K562 (cell line): ENCODE results near the gene ACADM. TPM values are rescaled to one million over a fixed set of nuclear protein-coding genes. Genes with fewer than 3 reads are reported as not detected.

Source experiments
- ATF7 ChIP-seq: fragments of 450-650 bp; IDR thresholded peaks from 2 replicates; pipeline ENCODE4 v1.7.1; 2014; ENCODE audit warnings: mild to moderate bottlenecking, moderate library complexity
- BDP1 ChIP-seq: IDR thresholded peaks from 3 replicates; pipeline ENCODE4 v1.6.1; 2011; ENCODE audit not compliant: insufficient read length, insufficient read depth
- CHD4 ChIP-seq: fragments of 200-600 bp; sonication (generic); IDR thresholded peaks from 3 replicates; pipeline ENCODE4 v1.6.1; 2012; ENCODE audit warnings: low read depth, mild to moderate bottlenecking, mixed read lengths, low read length, inconsistent platforms; ENCODE audit not compliant: insufficient read depth, insufficient replicate concordance, poor library complexity, severe bottlenecking
- KLF16 ChIP-seq: IDR thresholded peaks from 2 replicates; pipeline ENCODE4 v1.6.1; 2016; ENCODE audit warnings: antibody characterized with exemption
- LCOR ChIP-seq: sonication (generic); formaldehyde crosslinking; IDR thresholded peaks from 2 replicates; pipeline ENCODE4 v1.8.0; 2022; ENCODE audit warnings: mild to moderate bottlenecking, missing genetic modification reagents
- MEIS2 ChIP-seq: fragments of 450-650 bp; IDR thresholded peaks from 2 replicates; pipeline ENCODE4 v1.6.1; 2014; ENCODE audit warnings: mild to moderate bottlenecking; ENCODE audit not compliant: partially characterized antibody
- NR0B1 ChIP-seq: fragments of 450-650 bp; IDR thresholded peaks from one replicate; pipeline ENCODE4 v1.6.1; 2018; ENCODE audit warnings: mild to moderate bottlenecking, moderate library complexity; ENCODE audit not compliant: partially characterized antibody
- OTX1 ChIP-seq: fragments of 450-650 bp; formaldehyde crosslinking; IDR thresholded peaks from 2 replicates; pipeline ENCODE4 v1.4.0; 2022; ENCODE audit warnings: mild to moderate bottlenecking
- RBM39 ChIP-seq: fragments of 200-400 bp; formaldehyde crosslinking; optimal IDR thresholded peaks from 2 replicates; pipeline ENCODE3; 2018; ENCODE audit warnings: low read depth, low read length
- SMAD1 ChIP-seq: fragments of 150-350 bp; IDR thresholded peaks from 2 replicates; pipeline ENCODE4 v1.6.1; 2014; ENCODE audit warnings: low read length, low read depth; ENCODE audit not compliant: partially characterized antibody
- SMAD4 ChIP-seq: fragments of 250-450 bp; sonication (Bioruptor Pico); conservative IDR thresholded peaks from 2 replicates; pipeline ENCODE4 v1.8.0; 2021; ENCODE audit warnings: inconsistent platforms, mild to moderate bottlenecking, moderate library complexity
- ZKSCAN8 ChIP-seq: fragments of 200-800 bp; sonication (Bioruptor generic); IDR thresholded peaks from 2 replicates; pipeline ENCODE4 v1.6.1; 2016; ENCODE audit warnings: missing genetic modification characterization, missing compliant biosample characterization
- ZNF24 ChIP-seq: fragments of 450-650 bp; IDR thresholded peaks from 2 replicates; pipeline ENCODE4 v1.6.1; 2016
- ZNF384 ChIP-seq: IDR thresholded peaks from 2 replicates; pipeline ENCODE4 v1.6.1; 2012; ENCODE audit warnings: low read depth, low read length, improper control_type of control experiment
- ZNF431 ChIP-seq: sonication (generic); formaldehyde crosslinking; IDR thresholded peaks from 2 replicates; pipeline ENCODE4 v1.8.0; 2022; ENCODE audit warnings: mild to moderate bottlenecking, missing genetic modification reagents
- ZNF699 ChIP-seq: fragments of 250-450 bp; sonication (Bioruptor Pico); IDR thresholded peaks from 2 replicates; pipeline ENCODE4 v1.8.0; 2021; ENCODE audit warnings: mild to moderate bottlenecking, moderate library complexity; ENCODE audit not compliant: insufficient replicate concordance
- ZNF785 ChIP-seq: fragments of 250-450 bp; sonication (Bioruptor Pico); IDR thresholded peaks from 2 replicates; pipeline ENCODE4 v1.4.0; 2020; ENCODE audit warnings: mild to moderate bottlenecking
- polyA plus RNA-seq, 8 experiments: library from polyadenylated mRNA; depleted of rRNA in 4 of 8; stranded (reverse) in 5 of 8; unstranded in 3 of 8; fragments of >200 nt; fragmentation: Nextera tagmentation in 2 of 8; fragmentation: Illumina TruSeq in 1 of 8; extraction: Ambion mirVana in 2 of 8; extraction: Trizol in 1 of 8; gene quantifications; 2 replicates each; pipeline versions ENCODE4 v1.2.1 to v1.2.3, GENCODE V29; 2011 to 2014; ENCODE audit warnings: inconsistent platforms in 1 of 8, missing spikeins in 1 of 8
- total RNA-seq, 7 experiments: library from RNA; depleted of rRNA in 6 of 7; stranded (reverse); fragments of >200 nt in 6 of 7; fragmentation: Illumina TruSeq in 2 of 7; extraction: Trizol in 2 of 7; gene quantifications; 2 replicates each; pipeline versions ENCODE4 v1.2.1 to v1.2.3, GENCODE V29; 2011 to 2021; ENCODE audit warnings: low replicate concordance in 1 of 7
- TF ChIP-seq, protein P1 (sequence below): fragments of 450-650 bp; formaldehyde crosslinking; IDR thresholded peaks from 2 replicates; pipeline ENCODE4 v1.4.0; 2022; ENCODE audit warnings: missing genetic modification characterization
- TF ChIP-seq, protein P2 (sequence below): fragments of 450-650 bp; IDR thresholded peaks from 2 replicates; pipeline ENCODE4 v1.6.1; 2017; ENCODE audit warnings: mild to moderate bottlenecking, moderate library complexity
- TF ChIP-seq, protein P3 (sequence below): fragments of 450-650 bp; IDR thresholded peaks from 2 replicates; pipeline ENCODE4 v1.7.1; 2018; ENCODE audit warnings: mild to moderate bottlenecking, low read depth; ENCODE audit not compliant: partially characterized antibody

The ACADM gene
- total and polyA plus RNA-seq, 9 of the 15 experiments (the other 6 are each of a cell fraction or from before 2014, with no cell fraction given) = 82.5 to 156 (median 123) TPM

- TF ChIP-seq, protein P1, sequence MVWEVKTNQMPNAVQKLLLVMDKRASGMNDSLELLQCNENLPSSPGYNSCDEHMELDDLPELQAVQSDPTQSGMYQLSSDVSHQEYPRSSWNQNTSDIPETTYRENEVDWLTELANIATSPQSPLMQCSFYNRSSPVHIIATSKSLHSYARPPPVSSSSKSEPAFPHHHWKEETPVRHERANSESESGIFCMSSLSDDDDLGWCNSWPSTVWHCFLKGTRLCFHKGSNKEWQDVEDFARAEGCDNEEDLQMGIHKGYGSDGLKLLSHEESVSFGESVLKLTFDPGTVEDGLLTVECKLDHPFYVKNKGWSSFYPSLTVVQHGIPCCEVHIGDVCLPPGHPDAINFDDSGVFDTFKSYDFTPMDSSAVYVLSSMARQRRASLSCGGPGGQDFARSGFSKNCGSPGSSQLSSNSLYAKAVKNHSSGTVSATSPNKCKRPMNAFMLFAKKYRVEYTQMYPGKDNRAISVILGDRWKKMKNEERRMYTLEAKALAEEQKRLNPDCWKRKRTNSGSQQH = no peak
- TF ChIP-seq LCOR (no peak), ZNF24 (peak; percentile 6; the same call in 1 of the 2 replicates), MEIS2 (no peak), ZNF431 (CRISPR knock-in tag) (no peak), OTX1 (CRISPR knock-in tag) (no peak), ZNF384 (no peak), KLF16 (no peak), NR0B1 (no peak), SMAD1 (peak; percentile 31), ZNF785 (CRISPR knock-in tag) (no peak), CHD4 (no peak), SMAD4 (CRISPR knock-in tag) (no peak), ATF7 (peak; percentile 4; the same call in 1 of the 2 replicates), RBM39 (no peak), BDP1 (no peak), ZKSCAN8 (CRISPR knock-in tag) (0 out of 2 replicates have a peak, but pooled peaks have one; percentile 33), ZNF699 (no peak)
- TF ChIP-seq, protein P2, sequence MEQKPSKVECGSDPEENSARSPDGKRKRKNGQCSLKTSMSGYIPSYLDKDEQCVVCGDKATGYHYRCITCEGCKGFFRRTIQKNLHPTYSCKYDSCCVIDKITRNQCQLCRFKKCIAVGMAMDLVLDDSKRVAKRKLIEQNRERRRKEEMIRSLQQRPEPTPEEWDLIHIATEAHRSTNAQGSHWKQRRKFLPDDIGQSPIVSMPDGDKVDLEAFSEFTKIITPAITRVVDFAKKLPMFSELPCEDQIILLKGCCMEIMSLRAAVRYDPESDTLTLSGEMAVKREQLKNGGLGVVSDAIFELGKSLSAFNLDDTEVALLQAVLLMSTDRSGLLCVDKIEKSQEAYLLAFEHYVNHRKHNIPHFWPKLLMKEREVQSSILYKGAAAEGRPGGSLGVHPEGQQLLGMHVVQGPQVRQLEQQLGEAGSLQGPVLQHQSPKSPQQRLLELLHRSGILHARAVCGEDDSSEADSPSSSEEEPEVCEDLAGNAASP = no peak
- TF ChIP-seq, protein P3, sequence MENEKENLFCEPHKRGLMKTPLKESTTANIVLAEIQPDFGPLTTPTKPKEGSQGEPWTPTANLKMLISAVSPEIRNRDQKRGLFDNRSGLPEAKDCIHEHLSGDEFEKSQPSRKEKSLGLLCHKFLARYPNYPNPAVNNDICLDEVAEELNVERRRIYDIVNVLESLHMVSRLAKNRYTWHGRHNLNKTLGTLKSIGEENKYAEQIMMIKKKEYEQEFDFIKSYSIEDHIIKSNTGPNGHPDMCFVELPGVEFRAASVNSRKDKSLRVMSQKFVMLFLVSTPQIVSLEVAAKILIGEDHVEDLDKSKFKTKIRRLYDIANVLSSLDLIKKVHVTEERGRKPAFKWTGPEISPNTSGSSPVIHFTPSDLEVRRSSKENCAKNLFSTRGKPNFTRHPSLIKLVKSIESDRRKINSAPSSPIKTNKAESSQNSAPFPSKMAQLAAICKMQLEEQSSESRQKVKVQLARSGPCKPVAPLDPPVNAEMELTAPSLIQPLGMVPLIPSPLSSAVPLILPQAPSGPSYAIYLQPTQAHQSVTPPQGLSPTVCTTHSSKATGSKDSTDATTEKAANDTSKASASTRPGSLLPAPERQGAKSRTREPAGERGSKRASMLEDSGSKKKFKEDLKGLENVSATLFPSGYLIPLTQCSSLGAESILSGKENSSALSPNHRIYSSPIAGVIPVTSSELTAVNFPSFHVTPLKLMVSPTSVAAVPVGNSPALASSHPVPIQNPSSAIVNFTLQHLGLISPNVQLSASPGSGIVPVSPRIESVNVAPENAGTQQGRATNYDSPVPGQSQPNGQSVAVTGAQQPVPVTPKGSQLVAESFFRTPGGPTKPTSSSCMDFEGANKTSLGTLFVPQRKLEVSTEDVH = no peak
Observed at GRCh38 chr1:75723989-75724471, 479 bp upstream of the ACADM start (continued).
